Cardiac septum (tissue), 1 donor: ENCODE measurements around the gene NARF. TPM values are rescaled to one million over a fixed set of nuclear protein-coding genes. Genes with fewer than 3 reads are reported as not detected.
"Not testable (repeated sequence)": the region's sequence is repeated elsewhere in the genome, so short reads cannot be mapped to it uniquely, and the experiment has no call there.

Experiments used
- DNase-seq: peaks from one replicate; pipeline ENCODE4 v3.0.0-alpha.2; 2020; ENCODE audit warnings: low spot score
- intact Hi-C: fragments of 100-400 bp; cut with DNase I; formaldehyde crosslinking; loops from one replicate; pipeline ENCODE4 v1.14.0; 2022
- total RNA-seq: library from RNA; stranded (reverse); fragmentation: NEBNext Ultra II Directional; extraction: Animal tissue kit (Norgen Biotek cat#: 25700); gene quantifications from one replicate; pipeline ENCODE4 v1.2.1, GENCODE V29; 2021
- donor health status: DM: no; HTN: no; CAD: no.

The NARF gene
- total RNA-seq, 1 donor from 2014 or later, result 49.8 TPM

DNA sequence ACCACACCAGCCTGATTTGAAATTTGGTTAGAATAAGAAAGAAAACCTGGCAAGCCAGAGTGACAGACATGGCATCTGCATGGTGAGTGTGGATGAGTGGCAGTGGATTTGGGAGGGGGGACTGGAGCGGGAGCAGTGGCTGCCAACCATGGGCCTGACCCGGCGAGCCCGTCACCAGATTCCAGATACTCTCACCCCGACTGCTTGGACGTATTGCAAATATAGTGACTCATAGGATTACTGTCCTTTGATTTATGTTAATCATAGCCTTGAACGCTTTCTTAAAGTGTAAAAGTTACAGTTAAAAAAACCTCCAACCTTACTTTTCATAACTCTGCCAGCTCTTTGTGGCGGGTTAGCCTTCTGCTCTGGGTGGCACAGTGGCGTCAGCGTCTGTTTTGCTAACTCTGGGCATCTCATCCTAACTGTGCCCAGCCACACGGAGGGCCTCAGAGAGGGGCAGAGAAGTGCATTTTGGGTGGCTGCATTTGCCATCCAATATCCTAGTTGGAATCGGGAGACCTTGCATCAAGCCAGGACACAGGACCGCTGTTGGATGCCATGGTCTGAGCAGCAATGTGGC lies 34.2 kb downstream of the NARF start:
- no peak for DNase-seq
- intact Hi-C loops, result no loop called here

DNA sequence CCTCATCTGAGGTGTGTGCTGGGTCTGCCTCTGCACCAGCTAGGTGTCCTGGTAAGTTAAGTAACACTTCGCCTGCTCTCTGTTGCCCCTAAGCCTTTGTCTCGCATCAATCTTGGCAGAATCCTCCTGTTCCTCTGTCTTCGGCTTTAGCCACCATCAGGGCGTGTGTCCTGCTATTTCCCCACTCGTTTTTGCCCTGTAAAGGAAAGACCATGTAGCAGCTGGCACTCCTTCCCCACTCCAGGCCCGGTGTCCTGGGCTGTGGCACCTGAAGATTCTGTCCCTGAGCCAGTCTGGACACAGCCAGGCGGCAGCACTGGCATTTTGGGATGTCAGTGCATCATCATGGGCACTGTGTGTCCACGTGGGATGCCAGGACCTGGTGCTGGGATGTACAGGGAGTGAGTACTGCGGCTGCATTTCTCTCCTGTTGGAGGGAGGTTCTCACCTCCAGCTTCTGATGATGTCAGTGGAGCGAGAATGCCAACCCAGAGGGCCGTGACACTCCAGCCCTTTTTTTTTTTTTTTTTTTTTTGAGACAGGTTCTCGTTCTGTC lies 34.8 kb downstream of the NARF start:
- DNase-seq, result no peak
- intact Hi-C loops, result no loop called here

DNA sequence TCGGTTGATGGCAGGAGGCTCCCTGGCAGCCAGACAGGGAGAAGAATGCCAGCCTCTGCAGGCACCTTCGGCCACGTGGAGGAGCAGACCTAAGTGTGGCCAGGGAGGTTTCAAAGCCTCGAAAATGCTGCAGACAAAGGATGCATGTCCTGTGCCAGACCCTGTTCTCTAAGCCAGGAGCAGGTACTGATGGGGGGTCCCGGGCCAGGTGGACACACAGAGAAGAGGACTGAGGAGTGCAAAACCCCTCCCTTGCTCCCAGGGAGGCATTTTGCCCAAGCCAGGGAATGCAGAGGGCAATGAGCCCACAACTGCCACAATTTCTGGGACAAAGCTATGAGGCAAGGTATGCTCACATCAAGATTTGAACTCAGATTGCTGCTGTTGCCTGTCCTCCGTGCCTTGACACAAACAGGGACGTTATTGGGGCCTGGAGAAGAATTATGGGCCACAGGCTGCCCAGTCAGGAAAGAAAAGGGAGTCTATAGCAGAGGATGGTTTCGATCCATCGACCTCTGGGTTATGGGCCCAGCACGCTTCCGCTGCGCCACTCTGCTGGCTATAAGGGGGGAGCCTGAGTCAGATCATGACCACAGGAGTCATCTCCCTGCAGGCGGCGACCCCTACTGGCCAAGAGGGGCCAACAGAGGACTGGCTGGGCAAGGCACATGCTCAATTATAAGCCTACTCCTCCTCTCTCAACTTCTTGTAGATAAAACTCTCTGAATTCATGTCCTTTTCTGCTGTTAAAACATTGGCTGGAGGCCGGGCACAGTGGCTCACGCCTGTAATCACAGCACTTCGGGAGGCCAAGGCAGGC lies 35.9 kb downstream of the NARF start:
- intact Hi-C loops, result loop anchor here (5.0 kb wide), 1 partner anchor 58 kb away; no protein-coding TSS in a partner anchor
- DNase-seq, result peak; percentile 95

DNA sequence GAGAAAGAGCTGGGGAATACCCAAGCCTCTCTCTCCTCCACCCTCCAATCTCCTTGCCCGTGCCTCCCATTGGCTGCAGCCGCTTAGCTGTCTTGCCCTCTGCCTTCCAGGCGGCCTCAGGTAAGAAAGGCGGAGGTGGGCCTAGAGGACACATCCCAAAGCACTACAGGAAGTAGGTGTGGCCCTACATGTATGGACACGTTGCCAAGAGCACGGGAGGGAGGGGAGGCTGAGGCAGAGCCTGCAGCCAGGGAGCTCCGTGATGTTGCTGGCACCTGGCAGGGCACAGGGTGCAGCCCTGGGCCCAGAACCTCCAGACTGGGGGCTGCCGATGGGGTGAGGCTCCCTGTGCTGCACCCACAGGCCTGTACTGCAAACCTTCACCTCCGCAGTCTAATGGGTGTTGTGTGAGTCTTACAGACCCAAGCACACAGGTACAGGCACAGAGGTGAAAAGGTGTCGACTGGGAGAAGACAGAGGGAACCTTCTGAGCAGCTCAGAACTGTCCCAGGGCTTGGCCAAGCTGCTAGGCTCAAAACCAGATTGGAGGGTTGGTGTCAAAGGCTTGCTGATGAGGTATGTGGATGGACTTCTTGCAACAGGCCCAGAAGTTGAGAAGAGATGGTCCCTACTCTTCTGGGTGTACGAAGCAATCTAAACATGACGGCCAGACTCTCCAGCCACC lies 37.4 kb downstream of the NARF start:
- intact Hi-C loops, result loop anchor here (5.0 kb wide), 1 partner anchor 56 kb away; no protein-coding TSS in a partner anchor
- no peak for DNase-seq

DNA sequence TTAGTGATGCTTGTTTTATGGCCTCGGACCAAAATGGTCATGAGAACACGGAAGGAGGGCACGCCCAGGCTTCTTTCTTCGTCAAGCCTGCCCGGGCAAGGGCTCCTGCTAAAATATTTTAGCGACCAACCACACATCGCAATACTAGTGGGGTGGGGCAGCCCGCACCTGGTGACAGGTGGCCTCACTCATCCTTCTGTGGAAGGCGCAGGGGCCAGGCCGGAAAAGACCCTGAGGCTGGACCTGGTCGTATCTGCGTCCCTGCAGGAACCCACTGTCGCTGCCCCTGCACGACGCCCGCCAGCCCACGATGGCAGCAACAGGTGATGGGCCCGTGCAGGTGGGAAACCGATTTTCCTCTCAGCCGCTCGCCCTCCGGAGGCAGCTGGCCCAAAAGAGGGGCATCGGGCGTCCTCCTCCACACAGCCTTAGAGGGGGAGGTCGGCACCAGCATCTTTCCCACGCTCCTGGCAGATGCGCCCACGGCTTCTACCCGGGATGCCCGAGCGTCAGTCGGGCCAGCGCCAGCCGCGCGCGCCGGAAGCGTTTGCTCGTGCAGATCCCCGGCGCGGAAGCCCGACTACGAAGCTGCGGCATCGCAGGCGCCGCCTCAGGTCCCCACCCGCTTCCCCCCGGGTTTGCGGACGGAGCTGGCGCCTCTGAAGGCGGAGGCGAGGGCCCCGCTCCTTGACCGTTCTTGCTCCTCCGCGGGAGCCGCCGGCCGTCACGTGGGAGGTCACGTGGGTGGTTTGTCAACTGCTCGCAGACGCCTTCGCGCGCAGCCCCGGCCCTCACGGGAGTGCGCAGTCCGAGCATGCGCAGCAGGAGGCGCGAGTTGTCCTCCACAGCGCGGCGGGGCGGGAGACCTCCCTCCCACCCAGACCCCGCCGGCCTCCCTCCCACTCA lies 38.2 kb downstream of the NARF start:
- intact Hi-C loops, result loop anchor here (1.0 to 5.0 kb wide), 2 partner anchors 23 to 56 kb away; partner anchors contain the start of gene FOXK2
- DNase-seq, result peak; percentile 99

DNA sequence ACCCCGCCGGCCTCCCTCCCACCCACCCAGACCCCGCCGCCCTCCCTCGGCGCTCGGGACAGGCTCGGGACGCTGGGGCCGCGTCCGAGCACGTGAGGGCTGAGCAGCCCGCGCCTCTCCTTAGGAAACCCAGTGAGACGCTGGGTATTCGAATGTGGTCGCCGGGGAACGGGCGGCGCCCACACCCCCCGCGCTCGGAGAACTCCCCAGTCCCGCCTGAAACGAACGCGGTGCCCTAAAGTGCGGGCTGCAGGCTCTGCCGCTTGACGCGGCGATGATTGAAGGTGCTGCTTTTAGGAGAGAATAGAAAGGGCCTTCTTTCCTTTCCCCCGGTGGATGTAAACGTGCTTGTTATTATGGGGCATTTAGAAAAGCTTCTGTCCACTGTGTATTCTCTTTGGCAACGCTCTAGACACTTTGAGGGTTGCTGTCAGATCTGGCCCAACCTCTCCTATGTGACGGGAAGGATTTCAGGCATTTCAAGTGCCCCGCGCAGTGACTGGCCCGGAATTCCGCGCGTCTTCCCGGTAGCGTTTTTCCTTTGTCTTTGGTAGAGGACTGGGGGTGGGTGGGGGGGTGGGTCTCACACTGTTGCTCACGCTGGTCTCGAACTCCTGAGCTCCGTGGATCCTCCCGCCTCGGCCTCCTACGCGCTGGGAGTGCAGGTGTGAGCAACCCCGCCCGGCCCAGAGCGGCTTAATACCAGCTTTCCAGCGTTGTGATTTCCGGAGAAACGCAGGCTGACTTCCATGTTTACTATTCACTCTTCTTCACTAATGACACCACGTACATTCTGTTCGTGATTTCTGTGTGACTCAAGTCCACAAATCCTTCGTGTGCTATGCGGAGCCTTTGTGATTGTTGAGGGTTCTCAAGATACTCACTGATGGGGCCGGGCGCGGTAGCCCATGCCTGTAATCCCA lies 39.2 kb downstream of the NARF start:
- intact Hi-C loops, result loop anchor here (1.0 to 5.0 kb wide), 2 partner anchors 22 to 55 kb away; partner anchors contain the start of gene FOXK2
- no peak for DNase-seq

DNA sequence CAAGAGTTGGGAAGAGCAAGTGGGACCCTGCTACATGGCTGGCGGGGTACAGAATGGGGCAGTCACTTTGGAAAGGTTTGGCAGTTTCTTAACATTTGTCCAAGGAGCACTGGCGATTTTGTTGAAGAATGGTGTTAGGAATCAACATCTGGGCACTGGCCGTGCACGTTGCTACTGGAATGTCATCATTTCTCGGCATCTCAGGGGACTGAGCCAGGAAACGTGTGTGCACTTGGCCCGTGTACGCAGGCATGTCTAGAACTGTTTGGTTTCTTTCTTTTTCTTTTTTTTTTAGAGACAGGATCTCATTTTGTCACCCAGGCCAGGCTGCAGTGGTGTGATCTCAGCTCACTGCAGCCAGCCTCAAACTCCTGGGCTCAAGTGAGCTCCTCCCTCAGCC lies 43.7 kb downstream of the NARF start:
- intact Hi-C loops, result no loop called here
- DNase-seq, result no peak

DNA sequence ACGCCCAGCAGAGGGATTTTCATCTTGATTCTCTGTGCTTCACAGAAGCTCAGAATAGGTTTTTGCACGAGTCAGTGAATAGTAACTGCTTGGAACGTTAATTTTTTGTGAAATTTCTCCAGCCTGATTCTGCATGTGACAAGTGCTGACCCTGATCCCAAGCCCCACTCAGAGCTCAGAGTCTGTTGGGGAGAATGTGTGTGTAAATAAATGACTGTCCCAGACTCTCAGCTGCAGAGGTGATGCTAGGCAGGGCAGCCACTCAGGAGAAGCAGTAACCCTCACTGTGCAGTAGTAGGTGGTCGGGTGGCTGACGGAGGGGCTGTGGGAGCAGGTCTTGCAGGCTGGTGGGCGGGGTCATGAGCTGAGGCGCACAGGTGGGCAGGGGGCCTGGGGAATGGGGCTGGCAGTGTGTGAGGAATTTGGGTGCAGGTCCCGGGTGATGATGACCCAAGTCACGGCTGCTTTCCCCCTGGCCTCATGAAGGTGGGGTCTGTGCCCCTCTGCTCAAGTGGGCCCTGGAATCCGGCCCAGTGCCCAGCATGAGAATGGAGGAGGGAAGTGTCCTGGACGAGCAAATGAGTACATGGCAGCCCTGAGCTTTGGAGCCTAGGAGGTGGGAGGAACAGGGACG lies 44.7 kb downstream of the NARF start:
- intact Hi-C loops, result no loop called here
- DNase-seq, result no peak

DNA sequence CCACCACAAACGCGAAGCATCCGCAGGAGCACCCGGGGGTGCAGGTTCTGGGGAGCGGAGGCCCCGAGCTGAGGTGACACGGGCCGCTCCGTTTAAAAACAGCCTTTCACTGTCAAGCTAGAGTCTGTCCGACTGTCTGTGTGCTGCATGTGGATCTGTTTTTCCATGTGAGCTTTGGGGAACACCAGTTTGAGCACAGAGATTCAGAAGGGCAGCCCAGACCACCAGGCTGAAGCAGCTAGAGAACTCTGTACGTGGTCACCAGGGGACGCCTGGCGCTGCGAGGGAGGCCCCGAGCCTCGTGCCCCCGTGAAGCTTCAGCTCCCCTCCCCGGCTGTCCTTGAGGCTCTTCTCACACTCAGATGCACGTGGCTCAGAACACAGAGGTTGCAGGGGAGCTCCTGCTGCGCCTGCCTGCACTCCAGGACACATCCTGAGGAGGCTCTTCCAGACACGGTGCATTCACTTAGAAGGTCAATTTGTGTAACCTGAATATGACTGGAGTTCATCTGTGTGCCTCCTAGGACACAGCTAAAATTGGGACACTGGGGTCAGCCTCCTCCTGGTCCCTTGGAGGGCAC lies 45.3 kb downstream of the NARF start:
- no peak for DNase-seq
- intact Hi-C loops, result no loop called here

DNA sequence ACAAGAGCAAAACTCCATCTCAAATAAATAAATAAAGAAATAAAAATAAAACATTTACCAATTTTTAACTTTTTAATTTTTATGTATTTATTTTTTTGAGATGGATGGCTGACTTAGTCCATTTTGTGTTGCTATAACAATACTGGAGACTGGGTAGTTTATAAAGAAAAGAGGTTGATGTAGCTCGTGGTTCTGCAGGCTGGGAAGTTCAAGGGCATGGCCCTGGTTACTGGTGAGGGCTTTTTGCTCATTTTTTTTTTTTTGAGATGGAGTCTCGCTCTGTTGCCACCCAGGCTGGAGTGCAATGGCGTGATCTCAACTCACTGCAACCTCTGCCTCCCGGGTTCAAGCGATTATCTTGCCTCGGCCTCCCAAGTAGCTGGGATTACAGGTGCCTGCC lies 46.8 kb downstream of the NARF start:
- no peak for DNase-seq
- intact Hi-C loops, result no loop called here

DNA sequence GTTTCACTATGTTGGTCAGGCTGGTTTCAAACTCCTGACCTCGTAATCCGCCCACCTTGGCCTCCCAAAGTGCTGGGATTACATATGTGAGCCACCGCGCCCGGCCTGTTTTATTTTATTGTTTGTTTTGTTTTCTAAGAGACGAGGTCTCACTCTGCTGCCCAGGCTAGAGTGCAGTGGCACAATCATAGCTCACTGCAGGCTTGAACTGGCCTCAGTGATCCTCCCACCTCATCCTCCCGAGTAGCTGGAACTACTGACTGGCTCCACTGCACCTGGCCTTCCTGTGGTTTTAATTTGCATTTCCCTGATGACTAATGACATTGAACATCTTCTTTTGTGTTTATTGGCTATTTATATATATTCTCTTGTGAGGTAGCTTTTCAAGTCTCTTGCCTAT lies 47.9 kb downstream of the NARF start:
- DNase-seq, intact Hi-C loops: not testable (repeated sequence)

DNA sequence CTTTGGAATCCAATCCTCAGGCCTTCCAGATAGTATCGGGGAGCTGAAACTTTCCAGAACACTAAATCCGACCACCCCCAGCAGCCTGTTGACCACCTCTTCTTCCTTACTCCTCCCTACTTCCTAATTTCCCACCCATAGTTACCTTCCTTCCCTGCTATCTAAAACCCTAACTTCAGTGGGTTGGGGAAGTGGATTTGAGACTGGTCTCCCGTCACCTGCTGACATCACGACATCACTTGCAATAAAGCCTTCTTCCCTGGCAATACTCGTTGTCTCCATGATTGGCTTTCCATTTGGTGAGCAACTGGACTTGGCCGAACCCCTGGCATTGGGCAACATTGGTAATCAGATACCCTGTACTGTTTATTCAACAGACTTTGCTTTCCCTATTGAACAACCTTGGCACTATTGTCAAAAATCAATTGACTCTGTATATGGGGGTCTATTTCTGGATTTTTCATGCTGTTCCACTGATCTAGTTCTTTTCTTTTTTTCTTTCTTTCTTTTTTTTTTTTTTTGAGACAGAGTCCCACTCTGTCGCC lies 49.2 kb downstream of the NARF start:
- no peak for DNase-seq
- intact Hi-C loops, result no loop called here

DNA sequence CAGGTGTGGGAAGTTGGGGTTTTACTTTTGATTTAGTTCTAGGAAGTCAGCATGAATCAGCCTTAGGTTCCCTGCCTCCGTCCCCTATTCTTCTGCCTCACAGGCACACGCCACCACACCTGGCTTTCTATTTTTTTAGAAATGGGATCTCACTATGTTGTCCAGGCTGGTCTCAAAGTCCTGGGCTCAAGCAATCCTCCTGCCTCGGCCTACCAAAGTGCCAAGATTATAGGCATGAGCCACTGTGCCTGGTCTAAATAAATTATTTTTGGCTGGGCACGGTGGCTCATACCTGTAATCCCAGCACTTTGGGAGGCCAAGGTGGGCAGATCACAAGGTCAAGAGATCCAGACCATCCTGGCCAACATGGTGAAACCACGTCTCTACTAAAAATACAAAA lies 53.1 kb downstream of the NARF start:
- DNase-seq, intact Hi-C loops: not testable (repeated sequence)

DNA sequence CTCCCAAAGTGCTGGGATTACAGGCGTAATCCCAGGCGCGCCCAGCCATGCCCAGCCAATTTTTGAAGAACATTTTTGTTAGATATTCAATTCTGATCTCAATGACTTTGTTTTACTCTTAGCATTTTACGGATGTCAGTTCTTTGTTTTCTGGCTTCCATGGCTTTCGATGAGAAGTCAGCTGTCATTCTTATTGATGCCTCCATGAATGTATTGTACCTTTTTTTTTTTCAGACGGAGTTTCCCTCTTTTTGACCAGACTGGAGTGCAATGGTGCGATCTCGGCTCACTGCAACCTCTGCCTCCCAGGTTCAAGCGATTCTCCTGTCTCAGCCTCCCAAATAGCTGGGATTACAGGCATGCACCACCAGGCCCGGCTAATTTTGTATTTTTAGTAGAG lies 55.3 kb downstream of the NARF start:
- intact Hi-C loops, result not testable (repeated sequence)

DNA sequence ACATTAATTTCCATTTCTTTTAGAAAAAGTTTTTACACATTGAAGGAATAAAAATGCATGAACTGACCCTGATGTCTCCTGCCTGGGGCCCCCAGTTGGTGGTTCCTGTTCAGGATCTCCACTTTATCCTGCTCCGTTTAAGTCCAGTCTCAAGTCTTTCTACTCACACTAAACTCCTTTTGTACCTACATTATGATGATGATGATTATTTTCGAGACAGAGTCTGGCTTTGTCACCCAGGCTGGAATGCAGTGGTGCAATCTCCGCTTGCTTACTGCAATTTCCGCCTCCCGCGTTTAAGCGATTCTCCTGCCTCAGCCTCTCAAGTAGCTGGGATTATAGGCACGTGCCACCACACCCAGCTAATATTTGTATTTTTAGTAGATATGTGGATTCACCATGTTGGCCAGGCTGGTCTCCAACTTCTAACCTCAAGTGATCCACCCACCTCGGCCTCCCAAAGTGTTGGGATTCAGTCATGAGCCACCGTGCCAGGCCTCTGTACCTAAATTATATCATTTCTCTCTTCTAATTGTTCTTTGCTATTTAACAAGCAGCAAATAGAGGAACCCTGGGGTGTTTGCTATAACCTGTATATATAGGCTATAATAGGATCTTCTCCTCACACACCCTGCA lies 58.8 kb downstream of the NARF start:
- no peak for DNase-seq
- intact Hi-C loops, result no loop called here

More for the DNA sequence above, 55.3 kb downstream of the NARF start:
- DNase-seq, result not testable (repeated sequence)
